ENCODE results near the gene ROBO4.
A peak's percentile ranks its signal among the peaks of the same experiment; 100 is the strongest.

The ROBO4 gene

DNA sequence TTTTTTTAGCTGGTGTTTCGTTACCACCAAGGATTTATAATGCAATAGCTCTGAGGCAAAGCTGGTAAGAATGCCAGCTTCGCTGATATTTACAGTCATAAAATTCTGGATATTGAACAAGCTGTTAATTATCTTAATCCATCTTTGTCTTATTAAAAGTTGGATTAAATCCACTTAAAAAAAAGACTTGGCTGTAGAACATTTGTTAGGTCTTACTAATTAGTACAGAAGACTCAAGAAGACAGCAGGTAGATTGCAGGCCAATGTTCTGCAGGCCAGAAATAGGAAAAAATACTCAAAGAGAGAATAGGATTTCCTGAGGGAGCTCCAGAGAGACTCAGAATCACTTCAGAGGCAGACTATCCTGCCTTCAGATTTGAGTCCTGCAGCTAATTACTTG is 7.5 kb downstream of the ROBO4 start:
- DNase-seq (ENCODE audit: low read depth in 2 of 3, low spot score in 2 of 3): no peak

DNA sequence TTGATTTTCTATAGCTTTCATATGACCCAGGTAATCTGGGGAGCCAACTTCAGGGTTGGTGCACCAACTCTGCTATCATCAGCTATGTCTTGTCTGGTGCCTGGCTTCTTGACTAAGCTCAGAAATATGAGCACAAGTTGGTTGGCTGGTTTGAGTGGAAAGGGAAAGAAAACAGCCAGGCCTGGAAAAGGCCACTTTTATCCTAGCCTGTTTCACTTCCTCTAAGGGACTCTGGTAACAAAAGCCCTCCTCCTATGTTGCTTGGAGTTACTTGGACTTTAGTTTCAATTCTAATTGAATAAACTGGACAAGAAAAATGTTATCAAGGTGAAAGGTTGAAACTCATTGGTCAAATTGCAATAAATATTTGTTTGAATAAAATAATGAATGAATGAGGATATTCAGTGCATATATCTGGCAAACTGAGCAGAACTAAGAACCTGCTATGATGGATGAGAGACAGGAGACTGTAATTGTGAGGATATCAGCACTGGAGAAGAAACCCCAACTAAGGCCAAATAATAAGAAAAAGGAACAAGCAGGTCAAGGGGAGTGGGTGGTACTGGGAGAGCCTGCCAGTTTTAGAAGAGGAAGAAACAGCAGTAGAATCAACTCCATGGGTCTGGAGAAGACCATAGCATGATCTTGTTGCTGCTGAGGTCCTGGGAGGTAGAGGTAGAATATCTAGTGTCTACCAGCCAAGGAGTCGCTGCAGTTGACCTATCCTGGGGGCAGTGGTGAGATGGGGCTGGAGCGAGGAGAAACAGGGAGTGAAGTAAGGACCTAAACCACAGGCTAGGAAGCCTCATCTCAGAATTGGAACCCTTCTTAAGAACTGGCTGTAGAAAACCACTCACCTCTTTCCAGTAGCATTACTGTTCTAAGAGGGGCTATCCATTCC is 8.2 kb downstream of the ROBO4 start:
- no peak for DNase-seq (ENCODE audit: low read depth in 2 of 3, low spot score in 2 of 3)

DNA sequence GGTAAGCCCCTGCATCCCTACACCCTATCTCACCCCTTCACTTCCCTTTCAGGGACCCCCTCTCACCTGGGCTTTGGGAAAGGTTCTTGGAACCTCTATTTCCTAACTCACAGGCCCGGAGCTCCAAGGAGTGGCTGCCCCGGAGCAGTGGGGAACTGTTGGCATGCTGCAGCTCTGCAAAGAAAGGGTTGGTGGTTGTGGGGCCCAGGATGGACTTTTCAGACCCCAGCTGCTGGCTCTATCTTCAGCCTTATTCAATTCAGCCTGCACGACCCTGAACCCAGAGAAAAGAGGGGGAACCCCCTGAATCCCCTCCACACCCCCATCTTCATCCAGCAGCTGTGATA is 10.0 kb downstream of the ROBO4 start:
- no peak for DNase-seq (ENCODE audit: low read depth in 2 of 3, low spot score in 2 of 3)

DNA sequence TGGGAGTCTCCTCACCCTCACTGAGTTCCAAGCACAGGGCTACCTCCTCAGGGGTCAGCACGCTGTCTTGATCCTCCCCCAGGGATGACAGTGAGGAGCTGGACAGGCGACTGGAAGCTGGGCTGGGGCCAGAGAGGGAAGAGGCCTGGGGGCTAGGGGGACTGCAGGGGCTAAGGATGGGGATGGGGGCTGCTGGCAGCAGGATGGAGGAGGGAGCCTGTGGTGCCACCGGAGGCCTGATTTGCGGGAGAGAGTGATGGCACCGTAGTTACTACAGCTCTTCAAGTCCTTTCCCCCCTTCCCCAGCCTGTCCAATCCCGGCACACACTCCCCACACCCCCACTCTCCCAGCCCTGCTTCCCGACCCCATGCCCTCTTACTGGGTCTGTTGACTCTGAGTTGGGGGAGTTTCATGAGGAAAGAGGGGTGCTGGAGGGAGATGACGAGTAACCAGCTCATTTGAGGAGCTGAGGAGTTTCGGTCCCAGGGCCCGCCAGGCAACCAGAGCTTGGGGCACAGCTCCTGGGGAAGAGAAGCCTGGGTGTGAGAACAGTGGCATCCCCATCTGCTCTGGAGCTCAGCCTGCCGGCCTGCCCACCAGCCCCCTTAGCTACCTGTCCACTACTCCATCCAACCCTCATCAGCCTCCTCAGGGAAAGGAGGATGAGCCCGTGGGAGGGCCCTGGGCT is 10.5 kb downstream of the ROBO4 start:
- DNase-seq (ENCODE audit: low read depth in 2 of 3, low spot score in 2 of 3): no peak

DNA sequence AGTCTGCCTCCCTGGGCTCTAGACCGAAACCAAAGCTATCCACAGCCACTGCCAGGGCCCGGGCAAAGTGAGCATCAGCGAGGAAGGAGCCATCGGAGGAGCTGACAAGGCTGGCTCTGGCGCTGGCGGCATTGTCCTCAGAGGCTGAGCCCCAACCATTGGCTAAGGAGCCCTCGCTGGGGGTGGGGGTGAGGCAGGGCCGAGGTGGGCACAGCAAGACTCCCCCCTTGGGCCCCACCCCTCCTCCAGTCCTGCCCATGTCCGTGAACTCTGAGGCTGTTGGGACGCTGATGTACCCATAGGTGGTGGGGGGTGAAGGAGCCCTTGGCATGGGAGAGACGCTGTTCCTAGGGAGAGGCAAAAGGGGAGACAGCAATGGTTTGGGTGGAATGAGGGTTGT is 11.2 kb downstream of the ROBO4 start:
- DNase-seq (ENCODE audit: low read depth in 2 of 3, low spot score in 2 of 3): no peak

DNA sequence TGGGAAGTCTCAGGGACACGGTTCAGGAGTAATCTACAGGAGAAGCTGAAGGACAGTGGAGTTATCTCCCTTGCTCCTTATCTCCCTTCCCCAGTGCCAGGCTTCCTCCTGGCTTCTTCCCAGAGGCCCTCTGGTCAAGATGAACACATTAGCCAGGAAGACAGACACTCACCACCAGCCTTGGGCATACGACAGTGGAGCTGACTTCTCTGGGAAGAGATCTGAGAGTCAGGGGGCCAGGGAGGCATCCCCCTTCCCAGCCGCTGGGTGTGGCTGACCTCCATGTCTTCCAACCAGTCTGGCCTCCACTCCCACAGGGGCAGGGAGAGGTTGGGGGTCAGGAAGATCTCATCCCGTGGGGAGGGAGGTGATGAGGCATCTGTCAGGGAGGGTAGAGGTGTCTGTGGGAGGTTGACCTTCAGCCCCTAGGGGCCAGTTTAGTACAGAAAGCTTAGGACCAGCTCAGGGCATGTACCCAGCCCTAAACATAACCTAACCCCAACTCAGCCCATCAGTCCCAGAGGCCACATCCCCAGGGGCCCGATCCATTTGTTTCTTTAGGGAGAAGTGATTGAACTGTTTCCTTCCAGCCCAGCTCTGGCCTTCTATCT is 12.7 kb downstream of the ROBO4 start:
- DNase-seq (ENCODE audit: low read depth in 2 of 3, low spot score in 2 of 3): no peak

DNA sequence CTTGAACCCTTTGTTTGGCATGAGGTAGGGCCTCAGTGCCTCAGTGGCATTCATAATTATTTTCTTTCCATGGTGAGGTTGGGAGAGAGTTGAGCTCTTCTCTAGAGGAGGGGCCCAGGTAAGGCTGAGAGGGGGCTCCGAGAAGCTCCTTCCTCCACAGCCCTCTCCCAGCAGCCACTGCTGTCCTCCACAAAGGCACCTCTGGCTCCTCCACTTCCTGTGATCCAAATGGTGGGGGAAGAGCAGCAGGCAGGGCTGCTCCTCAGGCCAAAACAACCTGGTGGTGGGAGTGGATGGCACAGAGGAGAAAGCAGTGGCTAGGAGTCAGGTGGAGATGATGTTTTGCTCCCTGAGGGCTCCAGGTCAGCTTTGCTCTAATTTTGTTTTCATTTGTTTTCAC is 13.3 kb downstream of the ROBO4 start:
- no peak for DNase-seq (ENCODE audit: low read depth in 2 of 3, low spot score in 2 of 3)

DNA sequence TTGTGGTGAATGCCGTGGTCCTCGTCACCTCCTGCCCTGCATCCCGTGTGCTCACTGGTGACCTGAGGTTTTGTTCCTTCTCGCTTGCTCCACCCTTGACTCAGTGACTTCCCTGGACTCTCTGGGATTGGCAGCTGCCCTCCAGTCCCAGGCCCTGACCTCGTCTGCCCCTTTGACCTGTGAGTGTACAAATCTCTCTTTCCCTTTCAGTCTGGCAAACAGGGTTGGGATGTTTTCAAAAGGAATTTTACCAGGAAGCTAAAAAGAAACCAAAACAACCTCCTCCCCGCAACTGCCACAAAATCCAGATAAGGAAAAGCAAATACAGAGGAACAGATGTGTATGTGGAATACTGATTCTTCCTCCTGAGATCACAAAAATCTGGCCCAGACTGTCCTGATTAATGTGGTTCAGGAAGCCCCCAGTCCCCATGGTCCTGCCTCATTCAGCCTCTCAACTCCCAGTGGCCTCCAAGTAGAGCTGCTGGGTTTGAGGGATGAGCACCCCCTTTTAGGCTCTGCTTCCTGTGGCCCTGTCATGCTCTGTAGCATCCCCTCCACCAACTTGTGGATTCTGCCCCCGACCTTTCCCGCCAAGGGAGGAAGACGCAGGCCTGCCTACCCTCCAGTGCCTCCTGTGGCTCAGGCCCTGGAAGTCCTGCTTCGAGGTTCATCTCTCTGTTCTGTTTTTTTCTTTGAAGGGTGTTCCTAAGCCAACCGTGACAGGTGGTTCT is 15.2 kb downstream of the ROBO4 start:
- no peak for DNase-seq (ENCODE audit: low read depth in 2 of 3, low spot score in 2 of 3)

DNA sequence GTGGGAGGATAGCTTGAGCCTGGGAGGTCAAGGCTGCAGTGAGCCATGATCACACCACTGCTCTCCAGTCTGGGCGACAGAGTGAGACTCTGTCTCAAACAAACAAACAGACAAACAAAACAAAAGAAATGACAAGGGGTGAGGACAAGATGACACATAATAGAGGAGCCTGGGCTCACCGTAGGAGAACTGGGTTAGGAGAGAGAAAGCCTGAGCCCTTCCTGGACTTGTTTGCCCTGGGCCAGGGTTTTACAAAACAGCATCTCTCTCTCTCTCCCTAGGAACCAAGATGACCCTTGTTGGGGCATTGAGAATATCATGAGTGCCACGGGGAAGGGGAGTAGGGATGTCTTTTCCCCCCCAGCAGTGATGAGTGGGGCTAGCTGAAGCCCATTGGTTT is 16.7 kb downstream of the ROBO4 start:
- DNase-seq (ENCODE audit: low read depth in 2 of 3, low spot score in 2 of 3): no peak

DNA sequence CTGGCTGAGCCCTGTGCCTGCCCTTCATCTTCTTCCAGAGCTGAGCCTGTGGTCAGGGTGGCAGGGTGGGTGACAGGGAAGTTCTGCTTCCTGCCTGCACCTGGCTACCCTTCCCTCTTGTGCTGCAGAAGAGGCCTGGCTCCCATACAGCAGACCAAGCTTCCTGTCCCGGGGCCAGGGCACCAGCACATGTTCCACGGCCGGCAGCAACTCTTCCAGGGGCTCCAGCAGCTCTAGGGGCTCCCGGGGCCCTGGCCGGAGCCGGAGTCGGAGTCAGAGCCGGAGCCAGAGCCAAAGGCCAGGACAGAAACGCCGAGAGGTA is 17.4 kb downstream of the ROBO4 start:
- no peak for DNase-seq (ENCODE audit: low read depth in 2 of 3, low spot score in 2 of 3)

DNA sequence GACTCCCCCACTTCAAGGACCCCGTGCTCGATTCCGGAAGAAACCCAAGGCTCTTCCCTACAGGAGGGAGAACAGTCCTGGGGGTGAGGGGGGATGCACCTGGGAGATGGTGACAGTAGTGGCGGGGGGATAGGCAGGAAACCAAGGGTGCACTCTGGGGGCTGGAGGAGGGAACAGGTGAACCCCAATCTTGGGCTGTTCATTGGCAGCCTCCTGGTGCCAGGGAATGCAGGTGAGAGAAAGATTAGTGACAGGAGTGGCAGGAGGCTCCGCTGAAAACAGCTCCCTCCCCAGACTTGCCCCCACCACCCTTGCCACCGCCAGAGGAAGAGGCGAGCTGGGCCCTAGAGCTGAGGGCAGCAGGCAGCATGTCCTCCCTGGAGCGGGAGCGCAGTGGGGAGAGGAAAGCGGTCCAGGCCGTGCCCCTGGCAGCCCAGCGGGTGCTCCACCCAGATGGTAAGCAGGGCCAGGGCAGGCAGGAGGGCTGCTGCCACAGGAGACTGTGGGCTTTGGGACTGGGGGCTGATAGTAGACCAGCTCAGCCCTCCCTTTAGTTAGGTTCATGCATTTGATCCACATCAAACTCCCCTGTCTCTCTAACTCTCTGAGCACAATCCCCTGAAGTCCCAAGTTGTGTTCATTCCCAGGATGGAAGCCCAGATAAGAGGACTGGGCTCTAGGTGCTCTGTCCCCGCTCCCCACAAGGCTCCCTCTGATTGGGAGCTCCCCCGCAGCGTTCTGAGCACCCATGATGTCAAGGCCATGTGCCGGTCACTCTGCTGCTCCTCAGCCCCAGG is 18.0 kb downstream of the ROBO4 start:
- no peak for DNase-seq (ENCODE audit: low read depth in 2 of 3, low spot score in 2 of 3)

DNA sequence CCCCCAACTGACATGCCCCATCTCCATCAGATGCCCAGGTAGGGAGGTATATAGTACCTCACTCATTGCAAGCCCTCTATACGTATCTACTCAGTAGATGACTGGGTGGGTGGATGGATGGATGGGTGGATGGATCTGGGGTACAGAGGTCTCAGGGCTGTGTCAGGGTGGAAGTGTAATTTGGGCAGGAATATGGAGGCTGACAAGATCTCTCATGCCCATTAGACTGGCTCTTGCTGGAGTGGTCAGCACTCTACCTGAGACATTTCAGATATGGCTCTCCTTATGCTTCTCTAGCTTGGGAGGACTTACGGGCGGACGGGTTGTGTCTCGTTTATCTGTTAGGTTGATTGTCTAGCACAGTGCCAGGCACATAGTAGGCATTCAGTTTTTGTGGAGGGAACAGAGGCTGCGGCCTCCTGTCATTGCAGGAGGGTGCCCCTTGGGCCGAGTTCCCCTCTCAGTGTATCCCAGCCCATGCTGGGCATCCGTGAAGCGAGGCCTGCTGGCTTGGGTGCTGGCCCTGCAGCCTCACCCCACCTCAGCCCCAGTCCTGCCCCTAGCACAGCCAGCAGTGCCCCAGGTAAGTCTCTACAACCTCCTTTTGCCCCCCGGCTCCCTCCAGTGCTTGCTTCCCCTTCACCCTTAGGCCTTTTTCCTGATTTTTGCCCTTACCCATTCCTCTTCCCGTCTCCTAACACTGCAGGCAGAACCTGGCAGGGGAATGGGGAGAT is 18.7 kb downstream of the ROBO4 start:
- no peak for DNase-seq (ENCODE audit: low read depth in 2 of 3, low spot score in 2 of 3)

DNA sequence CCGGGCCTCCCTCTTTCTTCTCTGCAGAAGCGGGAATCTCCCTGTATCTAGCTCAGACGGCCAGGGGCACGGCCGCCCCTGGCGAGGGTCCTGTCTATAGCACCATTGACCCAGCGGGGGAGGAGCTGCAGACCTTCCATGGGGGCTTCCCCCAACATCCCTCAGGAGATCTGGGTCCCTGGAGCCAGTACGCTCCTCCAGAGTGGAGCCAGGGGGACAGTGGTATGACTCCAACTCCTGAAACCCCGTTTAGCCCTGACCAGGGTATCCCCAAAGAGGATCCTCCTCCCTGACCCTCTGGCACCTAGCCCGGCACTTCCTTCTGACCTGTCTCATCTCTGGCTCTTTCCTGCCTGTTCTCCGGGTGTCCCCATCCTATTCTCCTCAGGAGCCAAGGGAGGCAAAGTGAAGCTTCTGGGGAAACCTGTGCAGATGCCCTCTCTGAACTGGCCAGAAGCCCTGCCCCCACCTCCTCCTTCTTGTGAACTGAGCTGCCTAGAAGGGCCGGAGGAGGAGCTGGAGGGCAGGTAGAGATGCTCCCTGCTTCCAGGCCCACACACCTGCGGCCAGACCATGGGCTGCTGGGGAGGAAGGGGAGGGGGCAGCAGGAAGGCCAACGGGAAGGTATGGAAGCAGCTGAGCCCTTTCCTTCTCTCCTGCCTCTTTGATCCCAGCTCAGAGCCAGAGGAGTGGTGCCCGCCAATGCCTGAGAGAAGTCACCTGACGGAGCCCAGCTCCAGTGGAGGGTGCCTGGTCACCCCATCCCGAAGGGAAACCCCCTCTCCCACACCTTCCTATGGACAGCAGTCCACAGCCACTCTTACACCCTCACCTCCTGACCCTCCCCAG is 19.5 kb downstream of the ROBO4 start:
- no peak for DNase-seq (ENCODE audit: low read depth in 2 of 3, low spot score in 2 of 3)

DNA sequence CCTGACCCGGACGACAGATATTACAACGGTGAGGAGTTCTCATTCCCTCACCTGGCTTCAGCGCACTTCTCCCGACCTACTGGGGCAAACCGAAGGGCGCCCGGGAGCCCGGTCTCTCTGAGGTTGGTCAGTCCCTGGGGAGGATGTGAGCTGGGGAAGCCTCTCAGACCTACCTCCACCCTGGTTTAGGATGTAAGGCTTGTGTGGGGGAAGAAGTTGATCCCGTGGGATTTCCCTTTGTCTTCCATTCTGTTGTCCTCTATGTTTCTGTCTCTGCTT is 20.1 kb downstream of the ROBO4 start:
- DNase-seq (ENCODE audit: low read depth in 2 of 3, low spot score in 2 of 3): no peak

DNA sequence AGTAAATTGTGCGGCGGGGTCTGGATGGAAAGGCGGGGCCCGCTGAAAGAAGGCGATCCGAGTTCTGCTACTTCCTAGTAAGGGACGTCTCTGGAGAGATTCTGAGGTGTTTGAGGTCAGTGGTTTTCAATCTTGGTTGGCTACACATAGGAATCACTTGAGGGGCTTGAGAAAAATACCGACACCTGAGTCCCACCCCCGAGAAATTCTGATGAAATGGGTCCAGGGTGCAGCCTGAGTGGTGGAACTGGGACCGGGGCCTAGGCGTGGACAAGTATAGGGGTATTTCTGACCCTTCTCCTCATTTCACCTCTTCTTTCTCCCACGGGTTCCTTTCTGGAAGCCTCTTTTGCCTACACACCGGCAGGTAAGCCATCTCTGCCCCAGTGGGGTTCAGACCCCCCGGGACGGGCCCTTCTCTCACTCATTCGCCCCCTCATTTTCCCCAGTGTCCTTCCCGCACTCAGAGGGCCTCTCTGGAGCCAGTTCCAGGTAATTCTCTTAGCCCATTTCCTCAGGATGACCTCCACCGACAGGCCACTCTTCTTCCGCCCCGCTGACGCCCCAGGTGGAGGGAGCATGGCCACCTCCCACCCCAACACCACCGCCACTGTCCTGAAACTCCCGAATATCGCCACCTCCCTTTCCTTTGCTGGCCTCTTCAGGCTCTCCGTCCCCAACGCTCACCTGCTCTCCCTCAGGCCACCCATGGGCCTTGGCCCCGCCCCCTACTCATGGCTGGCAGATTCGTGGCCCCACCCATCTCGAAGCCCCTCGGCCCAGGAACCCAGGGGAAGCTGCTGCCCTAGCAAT is 20.6 kb downstream of the ROBO4 start:
- DNase-seq (ENCODE audit: low read depth in 2 of 3, low spot score in 2 of 3): no peak

DNA sequence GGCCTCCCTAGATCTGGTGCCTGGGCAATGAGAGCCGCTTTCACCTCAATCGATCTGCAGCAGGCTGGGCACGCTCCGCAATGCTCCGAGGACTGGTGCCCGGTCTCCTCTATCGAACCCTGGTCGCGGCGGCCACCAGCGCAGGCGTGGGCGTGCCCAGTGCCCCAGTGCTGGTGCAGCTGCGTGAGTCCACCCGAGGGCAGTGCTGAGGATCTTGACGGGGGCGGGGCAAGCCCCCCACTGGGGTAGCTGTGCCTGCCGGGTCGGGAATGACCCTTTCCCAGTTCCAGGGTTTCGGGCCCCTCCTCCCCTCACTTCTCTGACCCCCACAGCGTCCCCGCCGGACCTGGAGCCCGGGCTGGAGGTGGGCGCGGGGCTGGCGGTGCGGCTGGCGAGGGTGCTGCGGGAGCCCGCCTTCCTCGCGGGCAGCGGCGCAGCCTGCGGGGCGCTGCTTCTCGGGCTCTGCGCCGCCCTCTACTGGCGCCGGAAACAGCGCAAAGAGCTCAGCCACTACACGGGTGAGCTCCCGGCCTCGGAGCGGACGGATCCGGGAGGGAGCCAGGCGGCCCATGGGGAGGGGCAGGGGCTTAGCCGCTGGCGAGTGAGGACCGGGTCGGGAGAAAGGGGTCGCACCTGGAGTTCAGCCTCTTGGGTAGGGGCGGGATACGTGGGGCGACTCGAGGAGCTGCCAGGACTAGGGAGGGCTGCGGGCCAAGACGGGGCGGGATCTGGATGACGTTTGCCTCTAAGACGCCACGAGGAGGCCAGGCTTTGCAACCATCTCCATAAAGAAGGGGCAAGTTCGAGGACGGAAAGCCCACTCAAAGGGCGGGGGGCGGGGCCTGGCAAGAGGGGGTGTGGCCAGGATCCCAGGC is 21.5 kb downstream of the ROBO4 start:
- peak; percentile 60 to 67 (median 64) for DNase-seq (ENCODE audit: low read depth in 2 of 3, low spot score in 2 of 3)

DNA sequence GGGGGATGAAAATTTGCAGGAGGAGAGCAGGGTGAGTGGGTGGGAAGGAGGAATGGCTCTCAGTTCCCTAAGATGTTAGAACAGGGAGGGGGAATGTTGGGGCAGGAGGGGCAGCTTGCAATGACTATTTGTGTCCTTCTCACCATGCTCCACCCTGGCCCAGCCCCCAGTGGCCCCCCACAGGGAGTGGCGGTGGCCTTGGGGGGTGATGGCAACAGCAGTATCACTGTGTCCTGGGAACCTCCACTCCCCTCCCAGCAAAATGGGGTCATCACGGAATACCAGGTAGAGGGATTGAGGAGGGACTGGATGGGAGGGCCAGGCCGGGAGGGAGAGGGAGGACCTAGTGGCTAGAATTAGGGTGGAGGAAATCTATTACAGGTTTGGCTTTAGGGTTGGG is 22.3 kb downstream of the ROBO4 start:
- DNase-seq (ENCODE audit: low read depth in 2 of 3, low spot score in 2 of 3): no peak

All from activated CD8-positive, alpha-beta memory T cell treated with anti-CD3 and anti-CD28 coated beads for 48 hours (primary cell).